Stimulated activated CD4-positive, alpha-beta T cell treated with anti-CD3 and anti-CD28 coated beads, Interleukin-15, amount 100 ng/mL, for 1 hour (primary cell): ENCODE measurements around the gene ZBTB11.
A peak's percentile ranks its signal among the peaks of the same experiment; 100 is the strongest.
"Not testable (repeated sequence)": the region's sequence is repeated elsewhere in the genome, so short reads cannot be mapped to it uniquely, and the experiment has no call there.

Experiments
- DNase-seq, 2 donors: peaks; one replicate each; pipeline ENCODE4 v3.0.0-alpha.2; 2020; ENCODE audit warnings: low read depth in 1 of 2, low spot score in 1 of 2

Gene ZBTB11, protein sequence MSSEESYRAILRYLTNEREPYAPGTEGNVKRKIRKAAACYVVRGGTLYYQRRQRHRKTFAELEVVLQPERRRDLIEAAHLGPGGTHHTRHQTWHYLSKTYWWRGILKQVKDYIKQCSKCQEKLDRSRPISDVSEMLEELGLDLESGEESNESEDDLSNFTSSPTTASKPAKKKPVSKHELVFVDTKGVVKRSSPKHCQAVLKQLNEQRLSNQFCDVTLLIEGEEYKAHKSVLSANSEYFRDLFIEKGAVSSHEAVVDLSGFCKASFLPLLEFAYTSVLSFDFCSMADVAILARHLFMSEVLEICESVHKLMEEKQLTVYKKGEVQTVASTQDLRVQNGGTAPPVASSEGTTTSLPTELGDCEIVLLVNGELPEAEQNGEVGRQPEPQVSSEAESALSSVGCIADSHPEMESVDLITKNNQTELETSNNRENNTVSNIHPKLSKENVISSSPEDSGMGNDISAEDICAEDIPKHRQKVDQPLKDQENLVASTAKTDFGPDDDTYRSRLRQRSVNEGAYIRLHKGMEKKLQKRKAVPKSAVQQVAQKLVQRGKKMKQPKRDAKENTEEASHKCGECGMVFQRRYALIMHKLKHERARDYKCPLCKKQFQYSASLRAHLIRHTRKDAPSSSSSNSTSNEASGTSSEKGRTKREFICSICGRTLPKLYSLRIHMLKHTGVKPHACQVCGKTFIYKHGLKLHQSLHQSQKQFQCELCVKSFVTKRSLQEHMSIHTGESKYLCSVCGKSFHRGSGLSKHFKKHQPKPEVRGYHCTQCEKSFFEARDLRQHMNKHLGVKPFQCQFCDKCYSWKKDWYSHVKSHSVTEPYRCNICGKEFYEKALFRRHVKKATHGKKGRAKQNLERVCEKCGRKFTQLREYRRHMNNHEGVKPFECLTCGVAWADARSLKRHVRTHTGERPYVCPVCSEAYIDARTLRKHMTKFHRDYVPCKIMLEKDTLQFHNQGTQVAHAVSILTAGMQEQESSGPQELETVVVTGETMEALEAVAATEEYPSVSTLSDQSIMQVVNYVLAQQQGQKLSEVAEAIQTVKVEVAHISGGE

GRCh38 chr3:101676765-101677435 is at the start of gene ZBTB11:
ZBTB11 (minus strand) TSS chr3:101677132; CDS start chr3:101676914, 218 bp downstream.
- DNase-seq, result peak; percentile 98 to 99

DNA sequence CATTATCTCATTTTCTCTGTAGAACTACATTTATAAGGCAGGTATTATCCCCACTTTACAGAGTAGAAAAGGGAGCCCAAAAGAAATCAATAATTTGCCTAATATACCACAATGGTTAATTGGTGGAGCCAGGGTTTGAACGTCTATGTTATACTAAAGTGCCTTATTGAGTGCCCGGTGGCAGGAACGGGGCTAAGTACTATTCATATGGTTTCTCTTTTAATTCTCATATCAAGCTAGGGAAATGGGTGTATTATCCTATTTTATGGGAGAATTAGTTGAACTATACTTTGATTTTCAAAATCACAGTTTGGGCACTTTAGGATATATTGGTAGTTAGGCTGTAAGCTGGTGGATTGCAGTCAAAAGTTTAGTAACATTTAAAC is 49.0 kb upstream of the ZBTB11 start:
- no peak for DNase-seq

- DNase-seq, result peak in 1 of 2 donors; percentile 6
Observed at GRCh38 chr3:101725194-101725889, 48.4 kb upstream of the ZBTB11 start.

DNA sequence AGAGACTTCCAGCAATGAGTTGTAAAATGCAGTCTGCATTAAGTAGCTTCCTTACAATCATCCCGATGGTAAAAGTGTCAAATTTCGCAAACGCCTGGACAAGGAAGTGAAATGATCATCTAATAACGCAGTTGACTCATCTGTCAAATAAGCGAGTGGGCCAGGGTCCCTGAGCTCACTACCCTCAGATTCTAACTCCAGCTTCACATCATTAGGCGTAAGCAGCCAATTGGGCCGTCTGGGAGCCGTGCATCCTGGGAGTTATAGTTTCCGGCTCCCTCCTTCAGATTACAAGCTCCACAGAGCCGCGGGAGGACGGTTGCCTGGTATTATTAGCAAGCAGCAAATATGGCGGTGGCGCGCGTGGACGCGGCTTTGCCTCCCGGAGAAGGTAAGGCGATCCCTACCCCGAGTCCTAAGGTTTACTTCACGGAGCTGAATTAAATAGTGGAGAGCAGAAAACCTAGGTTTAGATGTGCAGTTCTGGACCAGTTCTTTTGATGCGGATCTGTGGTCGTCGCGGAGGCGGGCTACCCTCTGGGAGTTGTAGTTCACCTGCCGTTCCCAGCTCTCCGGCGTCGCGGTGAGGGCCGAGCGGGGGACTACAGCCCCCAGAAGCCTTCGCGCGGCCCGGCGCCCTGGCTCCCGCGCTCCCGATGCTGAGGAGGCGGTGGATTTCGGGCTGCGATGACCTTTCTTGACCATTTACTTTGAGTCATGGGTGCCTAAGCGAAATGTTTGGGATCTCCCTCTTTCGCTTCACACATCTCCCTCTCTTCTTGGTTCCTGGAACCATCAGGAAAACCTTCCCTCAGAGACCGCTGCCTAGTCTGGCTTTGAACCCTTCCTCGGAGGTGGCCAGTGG is 47.6 kb upstream of the ZBTB11 start, which contains the start of gene CEP97:
TSS of gene CEP97 (plus strand) at position 286 of the 865 bp plus-strand sequence. CDS start at position 349, 63 bp downstream.
- DNase-seq, result peak; percentile 65 to 80

DNA sequence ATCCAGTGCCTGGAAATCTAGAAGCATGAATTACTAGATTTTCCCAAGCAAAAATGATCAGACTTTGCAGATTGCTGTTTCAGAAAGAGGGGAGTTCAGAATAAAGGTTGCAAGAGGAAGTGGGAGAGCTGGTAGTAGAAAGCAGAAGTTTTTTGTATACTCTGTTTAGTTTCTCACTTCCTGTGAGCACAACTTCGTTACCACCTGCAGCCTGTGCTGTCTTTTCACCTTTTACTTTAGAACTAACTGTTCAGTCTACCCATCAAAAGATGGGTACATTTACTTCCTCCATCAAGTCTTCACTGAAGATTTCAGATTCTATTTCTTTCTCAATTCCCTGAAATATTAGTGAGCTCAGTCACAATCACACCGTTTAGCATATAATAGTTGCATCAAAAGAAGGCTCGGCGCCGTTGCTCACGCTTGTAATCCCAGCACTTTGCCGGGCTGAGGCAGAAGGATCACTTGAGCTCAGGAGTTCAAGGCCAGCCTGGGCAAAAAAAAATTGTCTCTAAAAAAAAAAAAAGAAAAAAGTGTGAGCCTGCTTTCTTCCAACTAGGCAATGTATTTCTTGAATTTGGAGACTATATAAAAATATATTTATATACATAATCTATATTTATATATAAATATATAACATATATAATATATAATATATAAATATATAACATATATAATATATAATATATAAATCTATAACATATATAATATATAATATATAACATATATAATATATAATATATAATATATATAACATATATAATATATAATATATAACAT is 45.7 kb upstream of the ZBTB11 start:
- DNase-seq, result no peak

GRCh38 chr3:101720851-101721840 is 44.2 kb upstream of the ZBTB11 start:
- no peak for DNase-seq

GRCh38 chr3:101719604-101720185 is 42.8 kb upstream of the ZBTB11 start:
- DNase-seq, result no peak

GRCh38 chr3:101718455-101718854 is 41.5 kb upstream of the ZBTB11 start:
- no peak for DNase-seq

- no peak for DNase-seq
Observed at GRCh38 chr3:101709126-101709525, 32.2 kb upstream of the ZBTB11 start.

DNA sequence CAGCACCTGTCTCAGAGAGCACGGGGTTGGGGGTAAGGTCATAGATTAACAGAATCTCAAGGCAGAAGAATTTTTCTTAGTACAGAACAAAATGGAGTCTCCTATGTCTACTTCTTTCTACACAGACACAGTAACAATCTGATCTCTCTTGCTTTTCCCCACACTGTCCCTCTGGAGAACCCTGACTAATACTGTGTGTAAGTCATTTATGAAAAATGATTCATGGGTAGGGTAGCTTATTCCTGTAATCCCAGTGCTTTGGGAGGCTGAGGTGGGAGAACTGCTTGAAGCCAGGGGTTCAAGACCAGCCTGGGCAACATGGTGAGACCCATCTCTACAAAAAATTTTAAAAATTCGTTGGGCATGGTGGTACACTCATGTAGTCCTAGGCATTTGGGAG is 27.7 kb upstream of the ZBTB11 start:
- DNase-seq, result not testable (repeated sequence)

GRCh38 chr3:101703169-101703568 is 26.2 kb upstream of the ZBTB11 start:
- DNase-seq, result no peak

- DNase-seq, result no peak
Observed at GRCh38 chr3:101702726-101703125, 25.8 kb upstream of the ZBTB11 start.

- DNase-seq, result no peak
Observed at GRCh38 chr3:101701696-101702634, 25.0 kb upstream of the ZBTB11 start.

GRCh38 chr3:101695779-101696372 is 18.9 kb upstream of the ZBTB11 start:
- no peak for DNase-seq

GRCh38 chr3:101694836-101695235 is 17.9 kb upstream of the ZBTB11 start:
- DNase-seq, result not testable (repeated sequence)

DNA sequence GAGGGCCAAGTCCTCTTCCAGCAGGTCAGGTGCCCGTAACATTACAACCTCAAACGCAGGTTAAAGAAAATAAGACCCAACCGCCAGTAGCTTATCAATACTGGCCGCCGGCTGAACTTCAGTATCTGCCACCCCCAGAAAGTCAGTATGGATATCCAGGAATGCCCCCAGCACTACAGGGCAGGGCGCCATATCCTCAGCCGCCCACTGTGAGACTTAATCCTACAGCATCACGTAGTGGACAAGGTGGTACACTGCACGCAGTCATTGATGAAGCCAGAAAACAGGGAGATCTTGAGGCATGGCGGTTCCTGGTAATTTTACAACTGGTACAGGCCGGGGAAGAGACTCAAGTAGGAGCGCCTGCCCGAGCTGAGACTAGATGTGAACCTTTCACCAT is 16.6 kb upstream of the ZBTB11 start:
- DNase-seq, result not testable (repeated sequence)
